Hepatocyte (in vitro differentiated cells): ENCODE measurements around the gene KDM1B. TPM values are rescaled to one million over a fixed set of nuclear protein-coding genes. Genes with fewer than 3 reads are reported as not detected.
"Not testable (repeated sequence)": the region's sequence is repeated elsewhere in the genome, so short reads cannot be mapped to it uniquely, and the experiment has no call there.

Source experiments
- DNase-seq: peaks from one replicate; pipeline ENCODE4 v3.0.0-alpha.2; 2016; ENCODE audit warnings: low spot score
- H2AFZ ChIP-seq: fragments of 200-600 bp; sonication (generic); 2 replicates; pipeline ENCODE4 v1.6.0; 2016; ENCODE audit warnings: antibody characterized with exemption, mild to moderate bottlenecking
- H3K27ac ChIP-seq: fragments of 200-600 bp; sonication (generic); 2 replicates; pipeline ENCODE4 v1.5.1; 2016; ENCODE audit warnings: mild to moderate bottlenecking
- H3K27me3 ChIP-seq: fragments of 200-600 bp; sonication (generic); 2 replicates; pipeline ENCODE4 v1.6.1; 2016
- H3K36me3 ChIP-seq: fragments of 200-600 bp; sonication (generic); replicated peaks from 2 replicates; pipeline ENCODE4 v1.5.1; 2016; ENCODE audit warnings: low read depth; ENCODE audit not compliant: insufficient read depth
- H3K4me1 ChIP-seq: fragments of 200-600 bp; sonication (generic); 2 replicates; pipeline ENCODE4 v1.5.1; 2016; ENCODE audit warnings: mild to moderate bottlenecking, moderate library complexity; ENCODE audit not compliant: insufficient read depth
- H3K4me2 ChIP-seq: fragments of 200-600 bp; sonication (generic); 2 replicates; pipeline ENCODE4 v1.6.0; 2016
- H3K4me3 ChIP-seq: fragments of 200-600 bp; sonication (generic); 2 replicates; pipeline ENCODE4 v1.5.1; 2016; ENCODE audit warnings: mild to moderate bottlenecking
- H3K79me2 ChIP-seq: fragments of 200-600 bp; sonication (generic); 2 replicates; pipeline ENCODE4 v1.6.0; 2017; ENCODE audit warnings: mild to moderate bottlenecking
- H3K9me2 ChIP-seq: fragments of 200-600 bp; sonication (generic); replicated peaks from 2 replicates; pipeline ENCODE4 v1.6.0; 2017; ENCODE audit warnings: mild to moderate bottlenecking; ENCODE audit not compliant: insufficient read depth
- H3K9me3 ChIP-seq: fragments of 200-600 bp; sonication (generic); 2 replicates; pipeline ENCODE4 v1.5.1; 2016; ENCODE audit warnings: low read depth, mild to moderate bottlenecking
- H4K20me1 ChIP-seq: fragments of 200-600 bp; sonication (generic); 2 replicates; pipeline ENCODE4 v1.6.0; 2016; ENCODE audit warnings: mild to moderate bottlenecking; ENCODE audit not compliant: insufficient read depth, poor library complexity, severe bottlenecking
- CTCF ChIP-seq: fragments of 200-600 bp; sonication (generic); IDR thresholded peaks from 2 replicates; pipeline ENCODE4 v1.5.1; 2016; ENCODE audit warnings: antibody characterized with exemption, mild to moderate bottlenecking; ENCODE audit not compliant: poor library complexity
- EZH2 ChIP-seq: fragments of 200-600 bp; sonication (generic); IDR thresholded peaks from 2 replicates; pipeline ENCODE4 v1.6.1; 2016; ENCODE audit warnings: antibody characterized with exemption, mild to moderate bottlenecking, borderline replicate concordance
- EZH2phosphoT487 ChIP-seq: fragments of 200-600 bp; sonication (generic); IDR thresholded peaks from one replicate; pipeline ENCODE4 v1.6.1; 2018; ENCODE audit warnings: antibody characterized with exemption, mild to moderate bottlenecking, low read depth, moderate library complexity; ENCODE audit not compliant: unreplicated experiment, severe bottlenecking
- WGBS: methylation state at CpG from one replicate; pipeline ENCODE4 v1.1.6; 2016; ENCODE audit warnings: low lambda C conversion rate; ENCODE audit errors: missing lambda C conversion rate; 5-methylcytosine and 5-hydroxymethylcytosine counted together
- polyA plus RNA-seq: library from polyadenylated mRNA; unstranded; fragments of >200 nt; fragmentation: Nextera tagmentation; extraction: Ambion mirVana; gene quantifications from 2 replicates; pipeline ENCODE4 v1.2.1, GENCODE V29; 2016
- total RNA-seq: library from RNA; depleted of rRNA; stranded (reverse); fragments of >200 nt; gene quantifications from 2 replicates; pipeline ENCODE4 v1.2.3, GENCODE V29; 2014

Gene KDM1B
- total and polyA plus RNA-seq, 2 experiments from 2014 or later = 5.9 to 9.1 TPM

GRCh38 chr6:18147160-18147559, 8.1 kb upstream of the KDM1B start:
- Histone ChIP-seq H3K27ac (peak overlapping the region; percentile 90), H3K9me2 (no peaks in the 10 kb centered on the region), H4K20me1 (no peaks in the 10 kb centered on the region), H3K36me3 (no peaks in the 10 kb centered on the region), H3K9me3 (no peaks in the 10 kb centered on the region), H3K4me1 (peaks cover 10% of the 10 kb centered on the region), H3K79me2 (no peaks in the 10 kb centered on the region), H2AFZ (no peak overlapping the region), H3K4me3 (no peak overlapping the region), H3K4me2 (no peak overlapping the region), H3K27me3 (no peaks in the 10 kb centered on the region)
- 52% methylated on average over 2 of the region's 2 CpGs for WGBS
- TF ChIP-seq EZH2phosphoT487 (no peak), EZH2 (no peak), CTCF (no peak)
- DNase-seq = peak; percentile 16

GRCh38 chr6:18147616-18148015, 7.6 kb upstream of the KDM1B start:
- Histone ChIP-seq H3K27ac (peak overlapping the region; percentile 90), H2AFZ (no peak overlapping the region), H3K4me2 (no peak overlapping the region), H3K4me3 (no peak overlapping the region), H3K27me3 (no peaks in the 10 kb centered on the region), H3K9me3 (no peaks in the 10 kb centered on the region), H3K79me2 (no peaks in the 10 kb centered on the region), H3K36me3 (no peaks in the 10 kb centered on the region), H3K9me2 (no peaks in the 10 kb centered on the region), H4K20me1 (no peaks in the 10 kb centered on the region), H3K4me1 (peaks cover 10% of the 10 kb centered on the region)
- 90% methylated on average over 2 of the region's 2 CpGs for WGBS
- DNase-seq = no peak
- TF ChIP-seq EZH2 (no peak), EZH2phosphoT487 (no peak), CTCF (no peak)

GRCh38 chr6:18148304-18149025, 6.8 kb upstream of the KDM1B start:
- H3K4me3 ChIP-seq = no peak overlapping the region
- no peaks in the 10 kb centered on the region for H3K9me2 ChIP-seq
- peaks cover 1% of the 10 kb centered on the region for H3K79me2 ChIP-seq
- no peaks in the 10 kb centered on the region for H4K20me1 ChIP-seq
- no peaks in the 10 kb centered on the region for H3K27me3 ChIP-seq
- peak; percentile 67 for DNase-seq
- H3K9me3 ChIP-seq = no peaks in the 10 kb centered on the region
- H3K36me3 ChIP-seq = no peaks in the 10 kb centered on the region
- WGBS = 88% methylated on average over 5 of the region's 5 CpGs
- no peak overlapping the region for H3K4me2 ChIP-seq
- peaks cover 10% of the 10 kb centered on the region for H3K4me1 ChIP-seq
- no peak for TF ChIP-seq CTCF
- TF ChIP-seq EZH2 = no peak
- no peak for TF ChIP-seq EZH2phosphoT487
- H3K27ac ChIP-seq = peak overlapping the region; percentile 90
- no peak overlapping the region for H2AFZ ChIP-seq

GRCh38 chr6:18151391-18151790, 3.8 kb upstream of the KDM1B start:
- H3K27me3 ChIP-seq, H3K79me2 ChIP-seq, H3K4me3 ChIP-seq, H3K27ac ChIP-seq, H3K9me2 ChIP-seq, DNase-seq, H4K20me1 ChIP-seq, H2AFZ ChIP-seq, H3K9me3 ChIP-seq, H3K4me2 ChIP-seq, H3K36me3 ChIP-seq: not testable (repeated sequence)
- 96% methylated on average over 3 of the region's 3 CpGs for WGBS
- H3K4me1 ChIP-seq = peaks cover 10% of the 10 kb centered on the region
